H1 (cell line): ENCODE data around the gene KLHL2. TPM values are rescaled to one million over a fixed set of nuclear protein-coding genes. Genes with fewer than 3 reads are reported as not detected.

Experiments
- BACH1 ChIP-seq: IDR thresholded peaks from 2 replicates; pipeline ENCODE4 v1.6.1; 2012; ENCODE audit warnings: low read length, improper control_type of control experiment
- CEBPB ChIP-seq: IDR thresholded peaks from 2 replicates; pipeline ENCODE4 v1.6.1; 2012; ENCODE audit warnings: low read depth, low read length
- CHD1 ChIP-seq: IDR thresholded peaks from 2 replicates; pipeline ENCODE4 v1.6.1; 2012; ENCODE audit warnings: low read depth, low read length, improper control_type of control experiment
- POLR2A ChIP-seq, 2 experiments: IDR thresholded peaks; 1 replicate in 1 of 2; 2 replicates in 1 of 2; pipeline ENCODE4 v1.6.1; 2011; ENCODE audit warnings: low read depth in 2 of 2, low read length in 2 of 2, mild to moderate bottlenecking in 2 of 2; ENCODE audit errors: control extremely low read depth in 1 of 2
- SIRT6 ChIP-seq: IDR thresholded peaks from one replicate; pipeline ENCODE4 v1.7.1; 2012; ENCODE audit warnings: low read length, inconsistent platforms
- SP2 ChIP-seq: IDR thresholded peaks from 2 replicates; pipeline ENCODE4 v1.6.1; 2012; ENCODE audit warnings: mild to moderate bottlenecking, low read length, inconsistent platforms
- SRF ChIP-seq: IDR thresholded peaks from 2 replicates; pipeline ENCODE4 v1.6.1; 2011; ENCODE audit warnings: mild to moderate bottlenecking, low read depth, low read length, moderate library complexity
- TAF7 ChIP-seq: optimal IDR thresholded peaks from 2 replicates; pipeline ENCODE3; 2011; ENCODE audit warnings: low read depth, mild to moderate bottlenecking, inconsistent platforms, low read length, moderate library complexity, borderline replicate concordance
- TEAD4 ChIP-seq: IDR thresholded peaks from 2 replicates; pipeline ENCODE4 v1.6.1; 2012; ENCODE audit warnings: low read depth, low read length, inconsistent platforms, mixed read lengths
- polyA plus RNA-seq, 7 experiments: library from polyadenylated mRNA; depleted of rRNA in 3 of 7; stranded (reverse) in 5 of 7; unstranded in 2 of 7; fragments of >200 nt in 5 of 7; fragments of 200-250 nt in 2 of 7; gene quantifications; 1 replicate in 5 of 7; 2 replicates in 1 of 7; 4 replicates in 1 of 7; pipeline versions ENCODE4 v1.2.1 to v1.2.3, GENCODE V29; 2011 to 2013; ENCODE audit warnings: missing spikeins in 2 of 7, mixed read lengths in 2 of 7
- total RNA-seq: library from RNA; stranded (reverse); fragmentation: NEBNext Ultra II Directional; extraction: Animal tissue kit (Norgen Biotek cat#: 25700); gene quantifications from 2 replicates; pipeline ENCODE4 v1.2.1, GENCODE V29; 2021
- TF ChIP-seq, protein P1 (sequence below): fragments of 300-600 bp; sonication (generic); IDR thresholded peaks from 2 replicates; pipeline ENCODE4 v1.7.1; 2012; ENCODE audit warnings: low read length, moderate library complexity, mild to moderate bottlenecking, inconsistent platforms; ENCODE audit not compliant: insufficient replicate concordance
- TF ChIP-seq, protein P2 (sequence below): IDR thresholded peaks from 2 replicates; pipeline ENCODE4 v1.6.1; 2012; ENCODE audit warnings: inconsistent platforms
- TF ChIP-seq, protein P3 (sequence below): IDR thresholded peaks from 2 replicates; pipeline ENCODE4 v1.6.1; 2011; ENCODE audit warnings: low read depth, mild to moderate bottlenecking, low read length; ENCODE audit not compliant: insufficient read depth

The KLHL2 gene
- total and polyA plus RNA-seq, 2 of the 8 experiments (the other 6 are each of a cell fraction or from before 2014, with no cell fraction given): 5.2 to 12.0 TPM

DNA sequence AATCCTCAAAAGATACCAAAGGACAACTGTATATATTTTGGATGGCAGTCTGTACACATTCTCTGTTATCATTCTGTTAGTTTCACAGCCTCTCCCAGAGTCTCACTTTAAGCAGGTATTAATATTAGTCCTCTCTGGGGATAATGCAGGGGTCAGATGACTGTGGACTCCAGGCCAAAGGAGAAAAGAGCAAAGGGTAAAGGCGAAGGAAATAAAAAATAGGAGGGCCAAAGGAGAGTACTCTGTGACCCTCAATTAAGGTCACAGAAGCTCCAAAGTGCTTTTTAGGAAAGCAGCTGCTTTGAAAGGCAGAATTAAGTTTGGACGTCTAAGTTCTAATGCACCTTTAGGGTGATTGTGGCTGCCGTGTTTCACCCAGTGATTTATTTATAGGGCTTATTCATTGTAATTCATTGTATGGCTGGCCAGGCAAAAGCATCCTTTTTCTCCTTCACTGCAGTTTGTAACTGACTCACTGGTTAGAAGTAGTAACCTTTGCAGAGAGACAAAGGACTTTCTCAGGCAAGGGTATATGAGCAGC is 127.9 kb downstream of the KLHL2 start (continued):
- TF ChIP-seq, protein P1, sequence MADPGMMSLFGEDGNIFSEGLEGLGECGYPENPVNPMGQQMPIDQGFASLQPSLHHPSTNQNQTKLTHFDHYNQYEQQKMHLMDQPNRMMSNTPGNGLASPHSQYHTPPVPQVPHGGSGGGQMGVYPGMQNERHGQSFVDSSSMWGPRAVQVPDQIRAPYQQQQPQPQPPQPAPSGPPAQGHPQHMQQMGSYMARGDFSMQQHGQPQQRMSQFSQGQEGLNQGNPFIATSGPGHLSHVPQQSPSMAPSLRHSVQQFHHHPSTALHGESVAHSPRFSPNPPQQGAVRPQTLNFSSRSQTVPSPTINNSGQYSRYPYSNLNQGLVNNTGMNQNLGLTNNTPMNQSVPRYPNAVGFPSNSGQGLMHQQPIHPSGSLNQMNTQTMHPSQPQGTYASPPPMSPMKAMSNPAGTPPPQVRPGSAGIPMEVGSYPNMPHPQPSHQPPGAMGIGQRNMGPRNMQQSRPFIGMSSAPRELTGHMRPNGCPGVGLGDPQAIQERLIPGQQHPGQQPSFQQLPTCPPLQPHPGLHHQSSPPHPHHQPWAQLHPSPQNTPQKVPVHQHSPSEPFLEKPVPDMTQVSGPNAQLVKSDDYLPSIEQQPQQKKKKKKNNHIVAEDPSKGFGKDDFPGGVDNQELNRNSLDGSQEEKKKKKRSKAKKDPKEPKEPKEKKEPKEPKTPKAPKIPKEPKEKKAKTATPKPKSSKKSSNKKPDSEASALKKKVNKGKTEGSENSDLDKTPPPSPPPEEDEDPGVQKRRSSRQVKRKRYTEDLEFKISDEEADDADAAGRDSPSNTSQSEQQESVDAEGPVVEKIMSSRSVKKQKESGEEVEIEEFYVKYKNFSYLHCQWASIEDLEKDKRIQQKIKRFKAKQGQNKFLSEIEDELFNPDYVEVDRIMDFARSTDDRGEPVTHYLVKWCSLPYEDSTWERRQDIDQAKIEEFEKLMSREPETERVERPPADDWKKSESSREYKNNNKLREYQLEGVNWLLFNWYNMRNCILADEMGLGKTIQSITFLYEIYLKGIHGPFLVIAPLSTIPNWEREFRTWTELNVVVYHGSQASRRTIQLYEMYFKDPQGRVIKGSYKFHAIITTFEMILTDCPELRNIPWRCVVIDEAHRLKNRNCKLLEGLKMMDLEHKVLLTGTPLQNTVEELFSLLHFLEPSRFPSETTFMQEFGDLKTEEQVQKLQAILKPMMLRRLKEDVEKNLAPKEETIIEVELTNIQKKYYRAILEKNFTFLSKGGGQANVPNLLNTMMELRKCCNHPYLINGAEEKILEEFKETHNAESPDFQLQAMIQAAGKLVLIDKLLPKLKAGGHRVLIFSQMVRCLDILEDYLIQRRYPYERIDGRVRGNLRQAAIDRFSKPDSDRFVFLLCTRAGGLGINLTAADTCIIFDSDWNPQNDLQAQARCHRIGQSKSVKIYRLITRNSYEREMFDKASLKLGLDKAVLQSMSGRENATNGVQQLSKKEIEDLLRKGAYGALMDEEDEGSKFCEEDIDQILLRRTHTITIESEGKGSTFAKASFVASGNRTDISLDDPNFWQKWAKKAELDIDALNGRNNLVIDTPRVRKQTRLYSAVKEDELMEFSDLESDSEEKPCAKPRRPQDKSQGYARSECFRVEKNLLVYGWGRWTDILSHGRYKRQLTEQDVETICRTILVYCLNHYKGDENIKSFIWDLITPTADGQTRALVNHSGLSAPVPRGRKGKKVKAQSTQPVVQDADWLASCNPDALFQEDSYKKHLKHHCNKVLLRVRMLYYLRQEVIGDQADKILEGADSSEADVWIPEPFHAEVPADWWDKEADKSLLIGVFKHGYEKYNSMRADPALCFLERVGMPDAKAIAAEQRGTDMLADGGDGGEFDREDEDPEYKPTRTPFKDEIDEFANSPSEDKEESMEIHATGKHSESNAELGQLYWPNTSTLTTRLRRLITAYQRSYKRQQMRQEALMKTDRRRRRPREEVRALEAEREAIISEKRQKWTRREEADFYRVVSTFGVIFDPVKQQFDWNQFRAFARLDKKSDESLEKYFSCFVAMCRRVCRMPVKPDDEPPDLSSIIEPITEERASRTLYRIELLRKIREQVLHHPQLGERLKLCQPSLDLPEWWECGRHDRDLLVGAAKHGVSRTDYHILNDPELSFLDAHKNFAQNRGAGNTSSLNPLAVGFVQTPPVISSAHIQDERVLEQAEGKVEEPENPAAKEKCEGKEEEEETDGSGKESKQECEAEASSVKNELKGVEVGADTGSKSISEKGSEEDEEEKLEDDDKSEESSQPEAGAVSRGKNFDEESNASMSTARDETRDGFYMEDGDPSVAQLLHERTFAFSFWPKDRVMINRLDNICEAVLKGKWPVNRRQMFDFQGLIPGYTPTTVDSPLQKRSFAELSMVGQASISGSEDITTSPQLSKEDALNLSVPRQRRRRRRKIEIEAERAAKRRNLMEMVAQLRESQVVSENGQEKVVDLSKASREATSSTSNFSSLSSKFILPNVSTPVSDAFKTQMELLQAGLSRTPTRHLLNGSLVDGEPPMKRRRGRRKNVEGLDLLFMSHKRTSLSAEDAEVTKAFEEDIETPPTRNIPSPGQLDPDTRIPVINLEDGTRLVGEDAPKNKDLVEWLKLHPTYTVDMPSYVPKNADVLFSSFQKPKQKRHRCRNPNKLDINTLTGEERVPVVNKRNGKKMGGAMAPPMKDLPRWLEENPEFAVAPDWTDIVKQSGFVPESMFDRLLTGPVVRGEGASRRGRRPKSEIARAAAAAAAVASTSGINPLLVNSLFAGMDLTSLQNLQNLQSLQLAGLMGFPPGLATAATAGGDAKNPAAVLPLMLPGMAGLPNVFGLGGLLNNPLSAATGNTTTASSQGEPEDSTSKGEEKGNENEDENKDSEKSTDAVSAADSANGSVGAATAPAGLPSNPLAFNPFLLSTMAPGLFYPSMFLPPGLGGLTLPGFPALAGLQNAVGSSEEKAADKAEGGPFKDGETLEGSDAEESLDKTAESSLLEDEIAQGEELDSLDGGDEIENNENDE: no peak
- no peak for TF ChIP-seq SP2
- TF ChIP-seq CEBPB: no peak
- TF ChIP-seq, protein P2, sequence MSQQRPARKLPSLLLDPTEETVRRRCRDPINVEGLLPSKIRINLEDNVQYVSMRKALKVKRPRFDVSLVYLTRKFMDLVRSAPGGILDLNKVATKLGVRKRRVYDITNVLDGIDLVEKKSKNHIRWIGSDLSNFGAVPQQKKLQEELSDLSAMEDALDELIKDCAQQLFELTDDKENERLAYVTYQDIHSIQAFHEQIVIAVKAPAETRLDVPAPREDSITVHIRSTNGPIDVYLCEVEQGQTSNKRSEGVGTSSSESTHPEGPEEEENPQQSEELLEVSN: no peak
- TF ChIP-seq CHD1: no peak
- TF ChIP-seq, protein P3, sequence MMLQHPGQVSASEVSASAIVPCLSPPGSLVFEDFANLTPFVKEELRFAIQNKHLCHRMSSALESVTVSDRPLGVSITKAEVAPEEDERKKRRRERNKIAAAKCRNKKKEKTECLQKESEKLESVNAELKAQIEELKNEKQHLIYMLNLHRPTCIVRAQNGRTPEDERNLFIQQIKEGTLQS: no peak
- TF ChIP-seq POLR2A (IDR thresholded peaks at IDR 0.05; ENCODE audit: control extremely low read depth in 1 of 2, low read depth in 2 of 2, low read length in 2 of 2): no peak
- no peak for TF ChIP-seq SRF
- TF ChIP-seq TAF7: no peak
- no peak for TF ChIP-seq SIRT6
- TF ChIP-seq TEAD4: no peak
- no peak for TF ChIP-seq BACH1
